Measurements from ENCODE around the gene EIF2S1. TPM values are rescaled to one million over a fixed set of nuclear protein-coding genes. Genes with fewer than 3 reads are reported as not detected.
A peak's percentile ranks its signal among the peaks of the same experiment; 100 is the strongest.

EIF2S1 gene
- total and polyA plus RNA-seq, 4 experiments from 2014 or later: 62.0 to 185 (median 101) TPM

DNA sequence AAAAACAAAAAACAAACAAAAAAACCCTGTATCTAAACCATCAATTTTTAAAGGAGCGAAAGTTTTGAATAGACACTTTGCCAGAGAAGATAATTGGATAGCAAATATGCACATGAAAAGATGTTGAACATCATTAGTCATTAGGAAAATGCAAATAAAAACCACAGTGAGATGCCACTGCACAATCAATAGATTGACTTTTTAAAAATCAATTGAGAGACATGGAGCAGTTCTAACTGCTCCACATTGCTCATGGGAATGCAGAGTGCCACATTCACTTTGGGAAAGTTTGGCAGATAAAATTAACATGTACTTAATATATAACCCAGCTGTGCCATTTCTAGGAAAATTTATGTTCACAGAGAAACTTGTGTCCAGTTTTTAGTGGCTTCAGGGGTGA lies 12.7 kb downstream of the EIF2S1 start:
- no peak for DNase-seq
- Mint-ChIP-seq H3K27ac (peak overlapping the region in 5 of 7 donors; percentile 2 to 74 (median 40)), H3K4me1 (peaks cover 13 to 34% (median 26%) of the 10 kb centered on the region in 4 donors), H3K9me3 (no peaks in the 10 kb centered on the region), H3K36me3 (peaks cover 42 to 80% of the 10 kb centered on the region in 2 donors), H3K4me3 (peak overlapping the region in 1 of 8 donors; percentile 12), H3K27me3 (no peaks in the 10 kb centered on the region)
- Histone ChIP-seq H3K27ac (ENCODE audit: low read depth, low read length) (no peak overlapping the region), H3K9me3 (ENCODE audit: control insufficient read depth in 1 of 2, low read length in 2 of 2) (no peaks in the 10 kb centered on the region), H3K4me3 (ENCODE audit: low read length in 2 of 2) (no peak overlapping the region), H3K4me1 (ENCODE audit: insufficient read depth, low read length) (peaks cover 4% of the 10 kb centered on the region), H3K27me3 (ENCODE audit: insufficient read depth, low read length) (no peaks in the 10 kb centered on the region), H3K36me3 (ENCODE audit: insufficient read depth, low read length) (peaks cover 52% of the 10 kb centered on the region)
- ChIA-PET CTCF (ENCODE audit: partially characterized antibody) (no interaction called here), POLR2A (ENCODE audit: partially characterized antibody) (no interaction called here)
- intact Hi-C loops (cut with micrococcal nuclease): no loop called here

DNA sequence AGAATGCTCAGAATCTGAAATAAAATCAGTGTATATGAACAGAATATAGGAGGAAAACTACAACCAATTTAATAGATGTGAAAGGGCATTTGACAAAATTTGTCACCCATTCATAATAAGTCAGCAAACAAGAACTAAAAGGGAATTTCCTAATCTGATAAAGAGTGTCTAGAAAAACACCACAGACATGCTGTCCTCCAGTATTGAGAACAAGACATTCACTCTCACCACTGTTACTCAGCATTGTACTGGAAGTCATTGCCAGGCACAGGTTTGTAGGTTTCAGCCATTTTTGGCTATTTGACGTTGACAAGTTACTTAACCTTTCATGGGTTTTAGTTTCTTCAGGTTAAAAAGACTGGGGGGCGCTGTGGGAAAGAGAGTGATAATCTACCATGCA lies 13.2 kb downstream of the EIF2S1 start:
- no peak overlapping the region for H3K4me3 Mint-ChIP-seq
- Histone ChIP-seq H3K4me1 (ENCODE audit: insufficient read depth, low read length) (no peaks in the 10 kb centered on the region), H3K27ac (ENCODE audit: low read depth, low read length) (no peak overlapping the region), H3K4me3 (ENCODE audit: low read length in 2 of 2) (no peak overlapping the region), H3K9me3 (ENCODE audit: control insufficient read depth in 1 of 2, low read length in 2 of 2) (no peaks in the 10 kb centered on the region), H3K36me3 (ENCODE audit: insufficient read depth, low read length) (peaks cover 48% of the 10 kb centered on the region), H3K27me3 (ENCODE audit: insufficient read depth, low read length) (no peaks in the 10 kb centered on the region)
- ChIA-PET POLR2A (ENCODE audit: partially characterized antibody) (no interaction called here), CTCF (ENCODE audit: partially characterized antibody) (no interaction called here)
- peaks cover 39 to 81% of the 10 kb centered on the region in 2 donors for H3K36me3 Mint-ChIP-seq
- no peaks in the 10 kb centered on the region for H3K9me3 Mint-ChIP-seq
- peaks cover 13 to 31% (median 23%) of the 10 kb centered on the region in 4 donors for H3K4me1 Mint-ChIP-seq
- no peak for DNase-seq
- H3K27ac Mint-ChIP-seq: peak overlapping the region in 3 of 7 donors; percentile 35 to 72 (median 40)
- no peaks in the 10 kb centered on the region for H3K27me3 Mint-ChIP-seq
- intact Hi-C loops (cut with micrococcal nuclease): no loop called here

DNA sequence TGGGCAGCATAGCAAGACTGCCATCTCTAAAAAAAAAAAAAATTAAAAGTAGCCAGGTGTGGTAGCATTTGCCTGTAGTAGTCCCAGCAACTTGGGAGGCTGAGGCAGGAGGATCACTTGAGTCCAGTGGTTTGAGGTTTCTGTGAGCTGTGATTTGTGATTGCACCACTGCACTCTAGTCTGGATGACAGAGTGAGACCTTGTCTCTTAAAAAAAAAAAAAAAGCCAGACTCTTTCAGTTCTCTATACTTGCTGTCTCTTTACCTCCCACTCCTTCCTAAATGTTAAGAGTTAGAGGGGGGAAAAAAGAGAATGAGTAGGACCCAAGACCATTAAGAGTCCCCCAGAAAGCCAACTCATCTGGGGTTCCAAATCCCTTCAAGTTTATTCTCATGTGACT lies 17.8 kb downstream of the EIF2S1 start:
- no peak overlapping the region for H3K4me3 Mint-ChIP-seq
- DNase-seq: no peak
- no peaks in the 10 kb centered on the region for H3K27me3 Mint-ChIP-seq
- H3K27me3 ChIP-seq (ENCODE audit: insufficient read depth, low read length): no peaks in the 10 kb centered on the region
- no peaks in the 10 kb centered on the region for H3K9me3 ChIP-seq (ENCODE audit: control insufficient read depth in 1 of 2, low read length in 2 of 2)
- H3K4me3 ChIP-seq (ENCODE audit: low read length in 2 of 2): no peak overlapping the region
- H3K4me1 Mint-ChIP-seq: peaks cover 6 to 17% (median 7%) of the 10 kb centered on the region in 4 donors
- H3K36me3 ChIP-seq (ENCODE audit: insufficient read depth, low read length): peaks cover 72% of the 10 kb centered on the region
- H3K9me3 Mint-ChIP-seq: no peaks in the 10 kb centered on the region
- ChIA-PET CTCF (ENCODE audit: partially characterized antibody) (interaction anchor here (1.2 kb wide), 1 partner anchor 18 kb away, joined by 5 read pairs; the partner anchor contains the start of genes ATP6V1D and EIF2S1), POLR2A (ENCODE audit: partially characterized antibody) (interaction anchor here (0.9 kb wide), 1 partner anchor 12 kb away, joined by 4 read pairs; no protein-coding TSS in a partner anchor)
- intact Hi-C loops (cut with micrococcal nuclease): no loop called here
- H3K4me1 ChIP-seq (ENCODE audit: insufficient read depth, low read length): no peaks in the 10 kb centered on the region
- H3K27ac ChIP-seq (ENCODE audit: low read depth, low read length): no peak overlapping the region
- H3K27ac Mint-ChIP-seq: peak overlapping the region in 2 of 7 donors; percentile 20 to 67
- peaks cover 66 to 87% of the 10 kb centered on the region in 2 donors for H3K36me3 Mint-ChIP-seq

DNA sequence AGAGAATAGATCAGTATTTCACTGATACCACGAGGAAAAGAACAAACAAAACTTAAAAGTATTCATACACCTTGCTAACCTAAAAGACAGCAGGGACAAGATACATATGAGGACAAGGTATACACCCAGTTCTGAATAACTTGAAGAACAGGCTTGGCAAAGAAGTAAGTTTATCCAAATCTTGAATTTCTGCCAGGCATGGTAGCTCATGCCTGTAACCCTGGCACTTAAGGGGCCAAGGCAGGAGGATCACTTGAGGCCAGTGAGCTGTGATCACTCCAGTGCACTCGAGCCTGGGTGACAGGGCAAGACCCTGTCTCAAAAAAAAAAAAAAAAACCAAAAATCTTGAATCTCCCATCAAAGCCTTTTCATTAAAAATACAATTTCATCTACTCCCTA lies 25.0 kb downstream of the EIF2S1 start:
- peaks cover 38% of the 10 kb centered on the region for H3K36me3 ChIP-seq (ENCODE audit: insufficient read depth, low read length)
- Mint-ChIP-seq H3K4me1 (peaks cover 0 to under 1% (median 0%) of the 10 kb centered on the region in 4 donors), H3K9me3 (no peaks in the 10 kb centered on the region), H3K36me3 (peaks cover 57 to 63% of the 10 kb centered on the region in 2 donors), H3K27ac (peak overlapping the region in 1 of 7 donors; percentile 83), H3K27me3 (no peaks in the 10 kb centered on the region), H3K4me3 (no peak overlapping the region)
- DNase-seq: no peak
- no peaks in the 10 kb centered on the region for H3K27me3 ChIP-seq (ENCODE audit: insufficient read depth, low read length)
- intact Hi-C loops (cut with micrococcal nuclease): no loop called here
- H3K4me1 ChIP-seq (ENCODE audit: insufficient read depth, low read length): no peaks in the 10 kb centered on the region
- H3K4me3 ChIP-seq (ENCODE audit: low read length in 2 of 2): no peak overlapping the region
- H3K9me3 ChIP-seq (ENCODE audit: control insufficient read depth in 1 of 2, low read length in 2 of 2): no peaks in the 10 kb centered on the region
- no peak overlapping the region for H3K27ac ChIP-seq (ENCODE audit: low read depth, low read length)
- POLR2A ChIA-PET (ENCODE audit: partially characterized antibody): interaction anchor here (1.9 kb wide), 1 partner anchor 25 kb away, joined by 7 read pairs; the partner anchor contains the start of genes ATP6V1D and EIF2S1
- CTCF ChIA-PET (ENCODE audit: partially characterized antibody): no interaction called here

DNA sequence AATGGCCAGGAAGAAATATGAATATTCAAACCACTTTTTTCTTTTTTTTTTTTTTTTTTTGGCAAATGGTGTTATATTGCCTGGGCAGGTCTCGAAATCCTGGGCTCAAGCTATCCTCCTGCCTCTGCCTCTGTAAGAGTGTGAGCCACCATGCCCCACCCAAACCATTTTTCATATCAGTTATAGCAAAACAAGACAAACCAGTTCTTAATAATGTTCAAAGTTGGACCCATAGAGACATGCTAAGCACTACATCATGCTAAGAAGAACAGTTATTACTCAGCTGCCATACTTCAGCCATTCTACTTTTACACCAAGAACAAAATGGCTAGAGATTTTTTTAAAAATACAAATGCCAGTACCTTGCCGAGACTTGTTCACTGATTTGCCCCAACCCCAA lies 25.5 kb downstream of the EIF2S1 start:
- H3K4me3 Mint-ChIP-seq: no peak overlapping the region
- Histone ChIP-seq H3K27me3 (ENCODE audit: insufficient read depth, low read length) (no peaks in the 10 kb centered on the region), H3K9me3 (ENCODE audit: control insufficient read depth in 1 of 2, low read length in 2 of 2) (no peaks in the 10 kb centered on the region), H3K27ac (ENCODE audit: low read depth, low read length) (no peak overlapping the region), H3K4me1 (ENCODE audit: insufficient read depth, low read length) (no peaks in the 10 kb centered on the region), H3K4me3 (ENCODE audit: low read length in 2 of 2) (no peak overlapping the region), H3K36me3 (ENCODE audit: insufficient read depth, low read length) (peaks cover 33% of the 10 kb centered on the region)
- intact Hi-C loops (cut with micrococcal nuclease): no loop called here
- no peak overlapping the region for H3K27ac Mint-ChIP-seq
- no peaks in the 10 kb centered on the region for H3K9me3 Mint-ChIP-seq
- peaks cover 0 to 4% (median 1%) of the 10 kb centered on the region in 4 donors for H3K4me1 Mint-ChIP-seq
- peaks cover 52 to 58% of the 10 kb centered on the region in 2 donors for H3K36me3 Mint-ChIP-seq
- DNase-seq: no peak
- ChIA-PET POLR2A (ENCODE audit: partially characterized antibody) (interaction anchor here (1.9 kb wide), 1 partner anchor 26 kb away, joined by 7 read pairs; the partner anchor contains the start of genes ATP6V1D and EIF2S1), CTCF (ENCODE audit: partially characterized antibody) (no interaction called here)
- no peaks in the 10 kb centered on the region for H3K27me3 Mint-ChIP-seq

DNA sequence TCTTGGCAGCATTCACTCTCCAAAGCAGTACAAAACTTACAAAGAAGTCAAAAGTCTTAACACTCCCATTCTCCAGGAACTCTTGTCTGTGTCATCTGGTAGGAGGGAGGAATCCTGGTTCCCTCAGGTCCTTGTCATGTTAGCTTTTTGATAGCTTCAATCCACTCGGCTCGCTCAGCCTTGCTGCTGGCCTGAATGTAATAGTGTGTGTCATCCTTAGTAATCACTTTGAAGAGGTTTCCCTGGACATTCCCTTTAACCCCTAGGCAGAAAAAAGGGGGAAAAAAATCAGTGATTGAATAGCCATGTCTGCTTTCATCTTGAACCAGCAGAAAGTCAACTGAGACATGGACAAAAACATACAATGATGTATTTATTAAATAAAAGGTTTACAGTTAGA lies 27.1 kb downstream of the EIF2S1 start:
- H3K27ac ChIP-seq (ENCODE audit: low read depth, low read length): no peak overlapping the region
- Mint-ChIP-seq H3K27ac (peak overlapping the region in 1 of 7 donors; percentile 31), H3K4me3 (no peak overlapping the region), H3K4me1 (peaks cover 5 to 15% (median 9%) of the 10 kb centered on the region in 4 donors), H3K36me3 (peaks cover 42 to 45% of the 10 kb centered on the region in 2 donors), H3K27me3 (no peaks in the 10 kb centered on the region), H3K9me3 (no peaks in the 10 kb centered on the region)
- ChIA-PET POLR2A (ENCODE audit: partially characterized antibody) (no interaction called here), CTCF (ENCODE audit: partially characterized antibody) (no interaction called here)
- no peaks in the 10 kb centered on the region for H3K9me3 ChIP-seq (ENCODE audit: control insufficient read depth in 1 of 2, low read length in 2 of 2)
- no peak overlapping the region for H3K4me3 ChIP-seq (ENCODE audit: low read length in 2 of 2)
- peaks cover 11% of the 10 kb centered on the region for H3K4me1 ChIP-seq (ENCODE audit: insufficient read depth, low read length)
- no peak for DNase-seq
- H3K36me3 ChIP-seq (ENCODE audit: insufficient read depth, low read length): peaks cover 17% of the 10 kb centered on the region
- intact Hi-C loops (cut with micrococcal nuclease): no loop called here
- H3K27me3 ChIP-seq (ENCODE audit: insufficient read depth, low read length): no peaks in the 10 kb centered on the region

DNA sequence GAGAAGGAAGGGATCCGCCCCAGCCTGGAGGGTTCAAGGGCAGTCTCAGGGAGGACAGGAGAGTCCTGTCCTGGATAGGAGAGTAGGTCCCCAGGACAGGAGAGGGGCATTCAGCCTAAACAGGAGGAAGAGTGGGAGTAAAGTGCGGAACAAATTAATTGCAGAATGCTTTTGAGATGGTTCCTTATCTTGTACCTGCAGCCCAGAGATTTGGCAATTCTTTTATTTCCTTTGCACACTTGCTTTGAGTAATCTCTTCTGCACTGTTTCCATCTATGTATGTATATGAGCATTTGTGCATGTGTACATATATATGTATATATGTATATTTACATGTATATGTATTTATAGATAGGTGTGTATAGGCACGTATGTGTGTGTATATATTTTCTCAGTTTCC lies 29.1 kb downstream of the EIF2S1 start:
- Histone ChIP-seq H3K4me3 (ENCODE audit: low read length in 2 of 2) (no peak overlapping the region), H3K36me3 (ENCODE audit: insufficient read depth, low read length) (peaks cover 9% of the 10 kb centered on the region), H3K4me1 (ENCODE audit: insufficient read depth, low read length) (peaks cover 11% of the 10 kb centered on the region), H3K27me3 (ENCODE audit: insufficient read depth, low read length) (no peaks in the 10 kb centered on the region), H3K9me3 (ENCODE audit: control insufficient read depth in 1 of 2, low read length in 2 of 2) (no peaks in the 10 kb centered on the region), H3K27ac (ENCODE audit: low read depth, low read length) (no peak overlapping the region)
- Mint-ChIP-seq H3K9me3 (no peaks in the 10 kb centered on the region), H3K27ac (no peak overlapping the region), H3K36me3 (peaks cover 26% of the 10 kb centered on the region in 2 donors), H3K4me3 (no peak overlapping the region), H3K27me3 (no peaks in the 10 kb centered on the region), H3K4me1 (peaks cover 5 to 15% (median 9%) of the 10 kb centered on the region in 4 donors)
- intact Hi-C loops (cut with micrococcal nuclease): no loop called here
- ChIA-PET POLR2A (ENCODE audit: partially characterized antibody) (no interaction called here), CTCF (ENCODE audit: partially characterized antibody) (no interaction called here)
- DNase-seq: no peak
